IMR-90 (cell line): ENCODE results near the gene PDK3.

Source experiments
- CEBPB ChIP-seq: IDR thresholded peaks from 2 replicates; pipeline ENCODE4 v1.6.1; 2012; ENCODE audit warnings: low read depth, low read length, improper control_type of control experiment
- MAFK ChIP-seq: IDR thresholded peaks from 2 replicates; pipeline ENCODE4 v1.6.1; 2012; ENCODE audit warnings: low read depth, low read length, improper control_type of control experiment
- POLR2A ChIP-seq: IDR thresholded peaks from 2 replicates; pipeline ENCODE4 v1.6.1; 2012; ENCODE audit warnings: mild to moderate bottlenecking, low read depth, low read length
- RFX5 ChIP-seq: IDR thresholded peaks from 2 replicates; pipeline ENCODE4 v1.8.0; 2012; ENCODE audit warnings: low read depth, mild to moderate bottlenecking, low read length, moderate library complexity
- SMC3 ChIP-seq: fragments of 150-350 bp; IDR thresholded peaks from 2 replicates; pipeline ENCODE4 v1.6.1; 2016; ENCODE audit warnings: low read depth, mild to moderate bottlenecking, antibody characterized with exemption, low read length, moderate library complexity
- TF ChIP-seq, protein P1 (sequence below): conservative IDR thresholded peaks from 2 replicates; pipeline ENCODE4 v1.5.1; 2012; ENCODE audit warnings: mild to moderate bottlenecking, low read depth, low read length, improper control_type of control experiment

DNA sequence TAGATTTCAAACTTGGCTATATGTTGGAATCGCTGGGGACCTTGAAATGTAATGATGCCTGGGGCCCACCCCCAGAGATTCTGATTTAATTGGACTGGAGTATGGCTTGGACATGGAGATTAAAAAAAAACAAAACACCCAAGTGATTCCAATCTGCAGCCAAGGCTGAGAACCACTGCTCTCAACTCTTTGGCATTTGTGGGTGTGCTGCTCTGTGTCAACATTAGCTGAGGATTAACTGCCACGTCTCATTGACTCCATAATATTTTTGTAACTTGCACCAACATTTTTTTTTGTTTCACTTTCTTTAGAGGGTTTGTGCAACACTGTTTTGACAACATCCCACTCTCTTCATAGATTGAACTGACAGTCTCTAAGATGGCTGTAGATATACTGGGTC is 41.1 kb upstream of the PDK3 start:
- TF ChIP-seq, protein P1, sequence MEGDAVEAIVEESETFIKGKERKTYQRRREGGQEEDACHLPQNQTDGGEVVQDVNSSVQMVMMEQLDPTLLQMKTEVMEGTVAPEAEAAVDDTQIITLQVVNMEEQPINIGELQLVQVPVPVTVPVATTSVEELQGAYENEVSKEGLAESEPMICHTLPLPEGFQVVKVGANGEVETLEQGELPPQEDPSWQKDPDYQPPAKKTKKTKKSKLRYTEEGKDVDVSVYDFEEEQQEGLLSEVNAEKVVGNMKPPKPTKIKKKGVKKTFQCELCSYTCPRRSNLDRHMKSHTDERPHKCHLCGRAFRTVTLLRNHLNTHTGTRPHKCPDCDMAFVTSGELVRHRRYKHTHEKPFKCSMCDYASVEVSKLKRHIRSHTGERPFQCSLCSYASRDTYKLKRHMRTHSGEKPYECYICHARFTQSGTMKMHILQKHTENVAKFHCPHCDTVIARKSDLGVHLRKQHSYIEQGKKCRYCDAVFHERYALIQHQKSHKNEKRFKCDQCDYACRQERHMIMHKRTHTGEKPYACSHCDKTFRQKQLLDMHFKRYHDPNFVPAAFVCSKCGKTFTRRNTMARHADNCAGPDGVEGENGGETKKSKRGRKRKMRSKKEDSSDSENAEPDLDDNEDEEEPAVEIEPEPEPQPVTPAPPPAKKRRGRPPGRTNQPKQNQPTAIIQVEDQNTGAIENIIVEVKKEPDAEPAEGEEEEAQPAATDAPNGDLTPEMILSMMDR, result no peak
- TF ChIP-seq POLR2A, result no peak
- no peak for TF ChIP-seq SMC3
- no peak for TF ChIP-seq CEBPB
- no peak for TF ChIP-seq MAFK
- no peak for TF ChIP-seq RFX5
